HUES6 (cell line): ENCODE data around the gene TEX19.
"Not testable (repeated sequence)": the region's sequence is repeated elsewhere in the genome, so short reads cannot be mapped to it uniquely, and the experiment has no call there.

Experiments used
- H3K27ac ChIP-seq: 2 replicates; pipeline ENCODE4 v1.7.0; 2013; ENCODE audit warnings: low read depth, mild to moderate bottlenecking, low read length, inconsistent platforms
- H3K27me3 ChIP-seq: 2 replicates; pipeline ENCODE4 v1.6.1; 2013; ENCODE audit warnings: low read length; ENCODE audit not compliant: control insufficient read depth, insufficient read depth
- H3K36me3 ChIP-seq: 2 replicates; pipeline ENCODE4 v1.6.1; 2013; ENCODE audit warnings: low read length; ENCODE audit not compliant: control insufficient read depth, insufficient read depth
- H3K4me1 ChIP-seq: 2 replicates; pipeline ENCODE4 v1.6.1; 2013; ENCODE audit warnings: low read length; ENCODE audit not compliant: control insufficient read depth, insufficient read depth
- H3K4me3 ChIP-seq: 2 replicates; pipeline ENCODE4 v1.5.1; 2013; ENCODE audit warnings: low read depth, low read length
- H3K9ac ChIP-seq: one replicate; pipeline ENCODE4 v1.6.1; 2013; ENCODE audit warnings: mild to moderate bottlenecking, low read length
- H3K9me3 ChIP-seq: 2 replicates; pipeline ENCODE4 v1.6.1; 2013; ENCODE audit warnings: low read depth, low read length; ENCODE audit not compliant: control insufficient read depth, insufficient read depth

Gene TEX19

DNA sequence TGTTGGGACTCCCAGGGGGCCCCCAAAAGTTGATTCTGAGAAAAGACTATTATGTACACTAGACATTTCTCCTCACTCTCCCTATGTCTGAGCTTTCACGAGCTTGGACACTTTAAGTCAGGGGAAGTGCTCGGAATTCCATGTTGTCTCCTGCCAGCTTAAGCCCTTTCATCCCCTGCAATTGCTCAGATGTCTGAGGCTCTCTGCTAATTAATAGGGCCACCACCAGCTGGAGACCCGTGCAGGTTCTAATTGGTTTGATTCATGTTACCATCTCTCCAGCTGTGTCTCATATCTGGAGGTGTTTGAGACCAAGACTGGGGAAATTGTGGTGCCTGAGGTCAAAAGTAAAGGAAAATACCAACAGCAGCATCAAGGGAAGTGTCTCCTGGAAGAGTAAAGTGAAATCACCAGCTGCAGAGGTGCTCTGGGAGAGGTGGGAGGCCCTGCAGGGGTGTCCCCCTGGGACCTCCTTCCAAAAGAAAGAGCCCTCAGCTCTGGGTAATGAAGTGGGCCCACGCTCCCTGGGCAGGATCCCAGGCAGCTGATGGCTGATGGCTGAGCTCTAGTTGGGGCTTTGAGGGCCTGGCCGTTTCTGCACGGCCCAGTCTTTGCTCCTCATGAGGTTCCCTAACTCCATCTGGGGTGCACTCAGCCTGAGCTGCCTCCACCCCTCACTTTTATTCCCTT, 6.7 kb downstream of the TEX19 start:
- H3K4me3 ChIP-seq, result no peak overlapping the region
- H3K9ac ChIP-seq, result no peak overlapping the region
- peaks cover 2% of the 10 kb centered on the region; the same call in 1 of the 2 replicates for H3K4me1 ChIP-seq
- H3K36me3 ChIP-seq, result no peaks in the 10 kb centered on the region
- H3K27ac ChIP-seq, result no peak overlapping the region
- no peaks in the 10 kb centered on the region for H3K9me3 ChIP-seq
- H3K27me3 ChIP-seq, result peaks cover 16% of the 10 kb centered on the region

DNA sequence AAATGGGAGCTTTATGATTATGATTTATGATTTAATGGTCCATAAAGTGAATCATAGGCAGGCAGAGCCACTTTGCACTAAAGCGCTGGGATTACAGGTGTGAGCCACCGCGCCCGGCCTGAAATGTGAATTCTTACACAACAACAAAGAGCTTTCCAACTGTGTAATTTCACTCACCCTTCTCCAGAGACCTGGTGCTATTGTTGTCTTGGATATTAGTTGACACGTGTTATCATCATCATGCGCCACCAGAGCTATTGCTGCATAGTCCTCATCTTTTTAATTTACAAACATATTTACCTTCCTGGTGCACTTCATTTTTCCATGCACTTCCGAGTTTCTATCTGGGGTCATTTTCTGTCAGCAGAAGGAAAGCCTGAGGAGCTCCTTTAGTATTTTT, 7.7 kb downstream of the TEX19 start:
- peaks cover 2% of the 10 kb centered on the region; the same call in 1 of the 2 replicates for H3K4me1 ChIP-seq
- no peak overlapping the region for H3K27ac ChIP-seq
- no peak overlapping the region for H3K9ac ChIP-seq
- no peak overlapping the region for H3K4me3 ChIP-seq
- no peaks in the 10 kb centered on the region for H3K36me3 ChIP-seq
- no peaks in the 10 kb centered on the region for H3K9me3 ChIP-seq
- H3K27me3 ChIP-seq, result peaks cover 26% of the 10 kb centered on the region

GRCh38 chr17:82367724-82368524, 8.9 kb downstream of the TEX19 start:
- Histone ChIP-seq H3K4me1 (peaks cover 2% of the 10 kb centered on the region; the same call in 1 of the 2 replicates), H3K27ac (no peak overlapping the region), H3K4me3 (no peak overlapping the region), H3K9ac (no peak overlapping the region), H3K27me3 (peaks cover 37% of the 10 kb centered on the region), H3K9me3 (no peaks in the 10 kb centered on the region), H3K36me3 (no peaks in the 10 kb centered on the region)

DNA sequence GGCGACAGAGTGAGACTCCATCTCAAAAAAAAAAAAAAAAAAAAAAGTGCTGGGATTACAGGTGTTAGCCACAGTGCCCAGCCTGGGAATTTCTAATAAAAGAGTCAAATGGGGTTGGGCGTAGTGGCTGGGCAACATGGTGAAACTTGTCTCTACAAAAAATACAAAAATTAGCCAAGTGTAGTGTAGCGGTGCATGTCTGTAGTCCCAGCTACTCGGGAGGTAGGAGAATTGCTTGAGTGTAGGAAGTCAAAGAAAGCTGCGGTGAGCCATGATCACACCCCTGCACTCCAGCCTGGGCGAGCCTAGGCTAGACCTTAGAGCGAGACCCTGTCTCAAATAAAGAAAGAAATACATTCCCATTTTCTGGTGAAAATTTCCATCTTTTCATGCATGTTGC, 10.2 kb downstream of the TEX19 start:
- H3K27ac ChIP-seq, result no peak overlapping the region
- no peaks in the 10 kb centered on the region for H3K4me1 ChIP-seq
- peaks cover 45% of the 10 kb centered on the region for H3K27me3 ChIP-seq
- H3K9ac ChIP-seq, result no peak overlapping the region
- H3K9me3 ChIP-seq, result no peaks in the 10 kb centered on the region
- H3K4me3 ChIP-seq, result no peak overlapping the region
- no peaks in the 10 kb centered on the region for H3K36me3 ChIP-seq

DNA sequence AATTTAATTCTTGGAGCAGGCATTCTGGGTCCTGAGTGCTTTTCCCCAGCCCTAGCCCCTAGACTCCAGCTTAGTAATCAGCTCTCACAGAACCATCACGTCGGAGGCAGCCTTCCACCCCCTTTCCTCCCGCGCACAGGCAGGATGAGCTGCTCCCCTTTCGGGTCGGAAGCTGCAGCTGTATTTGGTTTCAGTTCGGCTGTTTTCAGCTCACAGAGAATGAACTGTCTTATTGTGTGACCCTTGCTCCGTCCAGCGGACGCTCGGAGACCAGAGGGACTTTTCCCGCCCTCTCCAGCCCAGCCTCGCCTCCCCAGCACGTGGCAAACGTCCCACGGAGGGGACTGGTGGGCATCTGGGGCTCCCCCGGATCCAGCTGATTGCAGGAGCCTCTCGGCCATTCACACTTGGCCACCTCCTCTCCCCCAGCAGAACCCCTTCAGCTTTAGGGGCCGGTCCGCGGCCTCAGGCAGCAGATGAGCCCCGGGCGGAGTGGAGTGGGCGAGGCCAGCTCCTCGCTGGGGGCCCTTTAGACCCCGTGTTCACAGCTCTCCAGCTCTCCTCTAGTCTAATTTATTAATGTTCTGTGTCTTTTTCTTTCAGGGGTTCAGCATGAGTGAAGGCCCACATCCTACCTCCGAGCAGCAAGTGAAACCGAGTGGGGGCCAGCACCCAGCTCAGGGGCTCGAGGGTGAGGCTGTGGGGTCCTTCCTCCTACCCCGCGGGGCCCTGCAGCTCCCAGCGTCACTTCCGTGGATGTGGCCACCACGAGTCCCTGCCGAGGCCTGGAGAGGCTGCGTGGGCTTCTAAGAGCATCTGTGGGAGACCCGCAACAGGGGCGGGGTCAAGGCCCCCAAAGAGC, 11.7 kb downstream of the TEX19 start:
- no peaks in the 10 kb centered on the region for H3K9me3 ChIP-seq
- H3K4me3 ChIP-seq, result peak overlapping the region; percentile 52
- no peaks in the 10 kb centered on the region for H3K36me3 ChIP-seq
- H3K4me1 ChIP-seq, result no peaks in the 10 kb centered on the region
- no peak overlapping the region for H3K27ac ChIP-seq
- H3K27me3 ChIP-seq, result peaks cover 58% of the 10 kb centered on the region
- H3K9ac ChIP-seq, result no peak overlapping the region

DNA sequence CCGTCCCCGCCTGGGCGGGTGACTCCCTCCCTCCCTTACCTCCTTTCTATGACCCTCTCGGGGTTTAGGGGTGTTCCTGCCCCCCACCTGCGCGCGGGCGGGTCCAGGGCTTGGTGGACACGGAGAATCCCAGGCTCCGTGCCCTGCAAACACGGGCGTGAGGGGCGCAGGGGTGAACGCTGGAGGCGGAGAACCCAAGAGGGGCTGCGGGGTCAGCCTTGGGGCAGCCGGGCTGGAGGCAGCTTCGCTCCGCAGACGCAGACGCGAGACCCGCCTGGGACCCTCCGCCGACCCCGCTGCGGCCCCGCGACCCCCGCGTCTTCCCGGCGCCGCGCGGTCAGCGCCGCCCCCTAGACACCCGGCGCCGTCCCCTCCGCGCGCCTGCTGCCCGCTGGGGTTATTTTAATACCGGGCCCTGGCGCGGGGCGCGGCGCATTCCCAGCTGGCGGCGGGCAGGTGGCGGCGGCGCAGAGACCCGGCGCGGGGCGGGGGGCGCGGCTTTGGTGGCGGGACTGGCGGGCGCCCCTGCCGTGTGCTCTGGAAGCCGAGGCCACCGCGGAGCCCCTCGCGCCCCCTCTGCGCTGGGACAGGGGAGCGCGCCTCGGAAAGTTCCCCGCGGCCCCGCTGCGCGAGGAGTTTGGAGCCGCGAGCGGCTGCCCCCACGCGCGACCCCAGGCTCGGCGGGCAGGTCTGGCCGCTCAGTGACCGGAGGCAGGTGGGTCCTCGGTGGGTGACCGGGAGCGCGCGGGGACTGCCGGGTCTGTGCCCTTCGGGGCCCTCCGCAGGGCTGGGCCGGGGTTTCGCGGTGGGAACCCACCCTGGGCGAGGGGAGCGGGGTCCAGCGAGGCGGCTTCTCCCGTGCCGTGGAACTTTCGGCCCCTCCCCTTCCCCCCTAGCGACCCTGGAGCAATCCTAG, 12.5 kb downstream of the TEX19 start, which contains the start of gene UTS2R:
Gene UTS2R, plus strand, starts transcription at position 433 of the 916 bp plus-strand sequence. CDS start 2,560 bp downstream, outside the sequence.
- Histone ChIP-seq H3K36me3 (no peaks in the 10 kb centered on the region), H3K9ac (no peak within 1 kb of the TSS), H3K27ac (no peak within 1 kb of the TSS), H3K4me3 (peak within 1 kb of the TSS; percentile 52), H3K27me3 (peaks cover 62% of the 10 kb centered on the region), H3K9me3 (no peaks in the 10 kb centered on the region), H3K4me1 (no peaks in the 10 kb centered on the region)

DNA sequence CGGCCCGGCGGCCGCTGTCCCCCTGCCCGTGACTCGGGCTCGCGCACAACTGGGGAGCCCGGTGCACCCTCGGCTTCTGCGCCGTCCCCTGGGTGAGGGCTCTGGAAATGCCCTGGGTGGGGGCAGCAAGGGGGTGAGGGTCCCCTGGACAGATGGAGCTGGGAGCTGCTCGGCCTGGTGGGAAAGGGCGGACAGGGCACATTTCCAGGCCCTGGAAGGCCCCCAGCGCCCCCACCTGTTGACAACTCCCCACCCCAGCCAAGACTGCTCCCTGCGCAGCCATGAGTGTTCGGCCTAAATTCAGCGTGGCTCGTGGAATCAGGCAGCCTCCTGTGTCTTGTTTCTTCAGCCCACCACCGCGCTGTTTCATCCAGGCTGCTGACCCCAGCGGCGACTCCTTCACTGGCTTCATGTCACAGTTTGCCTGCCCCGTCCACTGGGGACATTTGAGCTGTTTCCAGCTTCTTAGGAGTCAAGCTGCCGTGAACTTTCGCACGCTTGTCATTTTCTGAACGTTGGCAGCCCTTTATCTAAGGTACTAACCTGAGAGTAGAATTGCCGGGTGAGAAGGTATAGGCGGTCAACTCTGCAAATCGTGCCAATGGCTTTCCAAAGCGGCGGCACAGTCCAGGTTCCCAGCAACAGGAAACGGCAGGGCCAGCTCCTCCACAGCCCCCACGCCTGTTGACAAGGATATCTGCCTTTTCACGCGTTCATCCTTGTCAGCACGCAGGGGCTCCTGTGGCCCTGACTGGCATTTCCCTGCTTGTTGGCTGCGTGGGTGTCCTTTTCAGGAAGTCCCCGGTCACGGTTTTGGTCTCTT, 13.4 kb downstream of the TEX19 start:
- peak overlapping the region; percentile 52 for H3K4me3 ChIP-seq
- no peaks in the 10 kb centered on the region for H3K4me1 ChIP-seq
- no peak overlapping the region for H3K27ac ChIP-seq
- peaks cover 62% of the 10 kb centered on the region for H3K27me3 ChIP-seq
- no peaks in the 10 kb centered on the region for H3K36me3 ChIP-seq
- H3K9ac ChIP-seq, result no peak overlapping the region
- H3K9me3 ChIP-seq, result no peaks in the 10 kb centered on the region

- not testable (repeated sequence) for H3K4me1 ChIP-seq, H3K36me3 ChIP-seq, H3K9ac ChIP-seq, H3K27ac ChIP-seq, H3K9me3 ChIP-seq, H3K4me3 ChIP-seq
- H3K27me3 ChIP-seq, result peaks cover 64% of the 10 kb centered on the region
These were observed 14.0 kb downstream of the TEX19 start for GRCh38 chr17:82373072-82373452.

DNA sequence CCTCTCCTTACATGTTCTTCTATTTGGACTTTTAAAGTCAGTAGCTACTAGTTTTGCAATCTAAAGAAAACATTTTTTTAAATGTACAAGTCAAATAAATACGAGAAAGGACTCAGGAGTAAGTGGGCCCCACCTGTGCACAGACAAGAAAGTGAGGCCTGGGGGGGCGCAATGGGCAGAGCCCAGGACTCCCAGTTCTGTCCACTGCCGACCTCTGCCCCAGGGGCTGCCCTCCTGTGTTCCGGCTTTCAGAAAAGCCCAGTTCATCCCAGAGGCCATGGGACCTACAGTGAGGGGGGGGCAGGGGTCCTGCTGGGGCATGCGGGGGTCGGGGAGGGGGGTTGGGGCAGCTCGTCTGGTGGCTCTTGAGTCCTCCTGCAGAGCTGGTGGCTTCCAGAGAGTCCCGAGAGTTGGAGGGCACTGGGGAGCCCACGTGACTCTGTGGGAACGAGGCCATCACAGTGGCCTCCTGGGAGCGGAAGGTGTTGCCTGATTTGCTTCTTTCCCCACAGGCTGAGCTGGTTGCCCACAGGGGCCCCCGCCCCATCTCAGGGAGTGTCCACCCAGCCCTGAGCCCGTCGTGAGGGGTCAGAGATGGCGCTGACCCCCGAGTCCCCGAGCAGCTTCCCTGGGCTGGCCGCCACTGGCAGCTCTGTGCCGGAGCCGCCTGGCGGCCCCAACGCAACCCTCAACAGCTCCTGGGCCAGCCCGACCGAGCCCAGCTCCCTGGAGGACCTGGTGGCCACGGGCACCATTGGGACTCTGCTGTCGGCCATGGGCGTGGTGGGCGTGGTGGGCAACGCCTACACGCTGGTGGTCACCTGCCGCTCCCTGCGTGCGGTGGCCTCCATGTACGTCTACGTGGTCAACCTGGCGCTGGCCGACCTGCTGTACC, 14.9 kb downstream of the TEX19 start:
- no peaks in the 10 kb centered on the region for H3K9me3 ChIP-seq
- H3K27me3 ChIP-seq, result peaks cover 66% of the 10 kb centered on the region
- H3K27ac ChIP-seq, result no peak overlapping the region
- H3K4me1 ChIP-seq, result no peaks in the 10 kb centered on the region
- H3K36me3 ChIP-seq, result no peaks in the 10 kb centered on the region
- no peak overlapping the region for H3K9ac ChIP-seq
- H3K4me3 ChIP-seq, result no peak overlapping the region
